ENCODE data around the gene DDIAS. TPM values are rescaled to one million over a fixed set of nuclear protein-coding genes. Genes with fewer than 3 reads are reported as not detected.

DDIAS gene
- total RNA-seq, 1 donor from 2014 or later, result 0.11 TPM

- Histone ChIP-seq H3K4me1 (peaks cover 0 to 3% of the 10 kb centered on the region in 2 donors), H3K27me3 (no peaks in the 10 kb centered on the region), H3K4me3 (peak overlapping the region; percentile 70 to 80), H3K27ac (peak overlapping the region; percentile 84 to 92), H3K9me3 (no peaks in the 10 kb centered on the region), H3K36me3 (no peaks in the 10 kb centered on the region)
- intact Hi-C loops (cut with DNase I), result no loop called here
- DNase-seq (ENCODE audit: low spot score in 2 of 2), result no peak
- no peak for TF ChIP-seq CTCF (IDR thresholded peaks at IDR 0.05)
Measured at GRCh38 chr11:82899186-82899820, 2.2 kb upstream of the DDIAS start.

GRCh38 chr11:82899957-82900276 is 1.6 kb upstream of the DDIAS start:
- H3K9me3 ChIP-seq, result no peaks in the 10 kb centered on the region
- H3K27me3 ChIP-seq, result no peaks in the 10 kb centered on the region
- H3K4me1 ChIP-seq, result peaks cover 0 to 3% of the 10 kb centered on the region in 2 donors
- no peak for TF ChIP-seq CTCF (IDR thresholded peaks at IDR 0.05)
- intact Hi-C loops (cut with DNase I), result loop anchor here (1.0 to 2.0 kb wide), 4 partner anchors 33 to 386 kb away; partner anchors contain the start of genes CCDC90B and FAM181B
- H3K4me3 ChIP-seq, result peak overlapping the region; percentile 70 to 80
- DNase-seq (ENCODE audit: low spot score in 2 of 2), result no peak
- no peaks in the 10 kb centered on the region for H3K36me3 ChIP-seq
- peak overlapping the region; percentile 84 to 92 for H3K27ac ChIP-seq

- no peak for TF ChIP-seq CTCF (IDR thresholded peaks at IDR 0.05)
- Histone ChIP-seq H3K4me1 (peaks cover 0 to 3% of the 10 kb centered on the region in 2 donors), H3K4me3 (peak within 1 kb of the TSS; percentile 70 to 80), H3K9me3 (no peaks in the 10 kb centered on the region), H3K36me3 (no peaks in the 10 kb centered on the region), H3K27ac (peak within 1 kb of the TSS; percentile 84 to 92), H3K27me3 (no peaks in the 10 kb centered on the region)
- intact Hi-C loops (cut with DNase I), result loop anchor here (1.0 to 2.0 kb wide), 6 partner anchors 34 to 386 kb away; partner anchors contain the start of genes ANKRD42, CCDC90B and FAM181B
- peak; percentile 86 to 97 for DNase-seq (ENCODE audit: low spot score in 2 of 2)
Measured at GRCh38 chr11:82900277-82901164, 1.0 kb upstream of the DDIAS start, which contains the start of gene PRCP. PRCP (minus strand) TSS chr11:82900430; CDS start chr11:82900402, 28 bp downstream.

GRCh38 chr11:82901922-82902485 is 468 bp downstream of the DDIAS start:
- Histone ChIP-seq H3K9me3 (no peaks in the 10 kb centered on the region), H3K27ac (peak overlapping the region in 1 of 2 donors; percentile 92), H3K27me3 (no peaks in the 10 kb centered on the region), H3K4me1 (peaks cover 0 to 3% of the 10 kb centered on the region in 2 donors), H3K4me3 (peak overlapping the region; percentile 70 to 80), H3K36me3 (no peaks in the 10 kb centered on the region)
- no peak for TF ChIP-seq CTCF (IDR thresholded peaks at IDR 0.05)
- intact Hi-C loops (cut with DNase I), result loop anchor here (1.0 to 2.0 kb wide), 5 partner anchors 35 to 291 kb away; partner anchors contain the start of genes ANKRD42 and FAM181B
- DNase-seq (ENCODE audit: low spot score in 2 of 2), result no peak

- intact Hi-C loops (cut with DNase I), result no loop called here
Measured at GRCh38 chr11:82902880-82903279, 1.3 kb downstream of the DDIAS start.

More at GRCh38 chr11:82902880-82903279, 1.3 kb downstream of the DDIAS start:
- Histone ChIP-seq H3K36me3 (no peaks in the 10 kb centered on the region), H3K27ac (no peak overlapping the region), H3K9me3 (no peaks in the 10 kb centered on the region), H3K4me1 (peaks cover 0 to 3% of the 10 kb centered on the region in 2 donors), H3K4me3 (no peak overlapping the region), H3K27me3 (no peaks in the 10 kb centered on the region)
- DNase-seq (ENCODE audit: low spot score in 2 of 2), result no peak
- TF ChIP-seq CTCF (IDR thresholded peaks at IDR 0.05), result no peak
